Body of pancreas (tissue), 4 donors: ENCODE results near the gene PCDH17. TPM values are rescaled to one million over a fixed set of nuclear protein-coding genes. Genes with fewer than 3 reads are reported as not detected.

Source experiments
- ATAC-seq: fragments of 150-250 bp; one replicate; pipeline ENCODE4 v1.9.1; 2016
- DNase-seq, 4 donors: peaks; one replicate each; pipeline ENCODE4 v3.0.0-alpha.2; 2019
- H3K27ac ChIP-seq, 4 donors: fragments of 200-600 bp; sonication (generic); 1 replicate in 3 of 4; 2 replicates in 1 of 4; pipeline versions ENCODE4 v1.5.1 to v1.6.1; 2016 to 2019; ENCODE audit warnings: mild to moderate bottlenecking in 1 of 4, mixed read lengths in 1 of 4, moderate library complexity in 1 of 4
- H3K27me3 ChIP-seq, 2 donors: fragments of 200-600 bp; sonication (generic); one replicate each; pipeline ENCODE4 v1.6.0; 2016; ENCODE audit warnings: mild to moderate bottlenecking in 1 of 2
- H3K36me3 ChIP-seq, 2 donors: fragments of 200-600 bp; sonication (generic); replicated peaks in 1 of 2; 2 replicates each; pipeline ENCODE4 v1.5.1; 2016; ENCODE audit warnings: low read depth in 2 of 2; ENCODE audit not compliant: insufficient read depth in 1 of 2
- H3K4me1 ChIP-seq: fragments of 200-600 bp; sonication (generic); one replicate; pipeline ENCODE4 v1.6.0; 2016
- H3K4me3 ChIP-seq, 2 donors: fragments of 200-600 bp; sonication (generic); 1 replicate in 1 of 2; 2 replicates in 1 of 2; pipeline ENCODE4 v1.5.1; 2016 to 2019
- H3K9me3 ChIP-seq, 3 donors: fragments of 200-600 bp; sonication (generic); 1 replicate in 2 of 3; 2 replicates in 1 of 3; pipeline ENCODE4 v1.5.1; 2016
- CTCF ChIP-seq, 7 experiments: fragments of 450-650 bp in 4 of 7; fragments of 200-600 bp in 3 of 7; sonication (generic) in 3 of 7; IDR thresholded peaks; one replicate each; pipeline ENCODE4 v1.5.1; 2016 to 2019; ENCODE audit warnings: antibody characterized with exemption in 7 of 7
- POLR2A ChIP-seq, 3 donors: fragments of 450-650 bp; IDR thresholded peaks; one replicate each; pipeline ENCODE4 v1.6.1; 2016; ENCODE audit warnings: antibody characterized with exemption in 3 of 3, mild to moderate bottlenecking in 2 of 3
- WGBS, 2 donors: methylation state at CpG; one replicate each; pipeline ENCODE4 v1.1.5; 2017; 5-methylcytosine and 5-hydroxymethylcytosine counted together
- intact Hi-C: fragments of 100-400 bp; cut with DNase I; formaldehyde crosslinking; loops from one replicate; pipeline ENCODE4 v1.15.1; 2023
- total RNA-seq, 2 donors: library from RNA; depleted of rRNA; stranded (reverse); fragments of >200 nt; gene quantifications; one replicate each; pipeline ENCODE4 v1.1.0, GENCODE V29; 2016

PCDH17 gene
- total RNA-seq, 2 donors from 2014 or later: 6.0 to 21.8 TPM

DNA sequence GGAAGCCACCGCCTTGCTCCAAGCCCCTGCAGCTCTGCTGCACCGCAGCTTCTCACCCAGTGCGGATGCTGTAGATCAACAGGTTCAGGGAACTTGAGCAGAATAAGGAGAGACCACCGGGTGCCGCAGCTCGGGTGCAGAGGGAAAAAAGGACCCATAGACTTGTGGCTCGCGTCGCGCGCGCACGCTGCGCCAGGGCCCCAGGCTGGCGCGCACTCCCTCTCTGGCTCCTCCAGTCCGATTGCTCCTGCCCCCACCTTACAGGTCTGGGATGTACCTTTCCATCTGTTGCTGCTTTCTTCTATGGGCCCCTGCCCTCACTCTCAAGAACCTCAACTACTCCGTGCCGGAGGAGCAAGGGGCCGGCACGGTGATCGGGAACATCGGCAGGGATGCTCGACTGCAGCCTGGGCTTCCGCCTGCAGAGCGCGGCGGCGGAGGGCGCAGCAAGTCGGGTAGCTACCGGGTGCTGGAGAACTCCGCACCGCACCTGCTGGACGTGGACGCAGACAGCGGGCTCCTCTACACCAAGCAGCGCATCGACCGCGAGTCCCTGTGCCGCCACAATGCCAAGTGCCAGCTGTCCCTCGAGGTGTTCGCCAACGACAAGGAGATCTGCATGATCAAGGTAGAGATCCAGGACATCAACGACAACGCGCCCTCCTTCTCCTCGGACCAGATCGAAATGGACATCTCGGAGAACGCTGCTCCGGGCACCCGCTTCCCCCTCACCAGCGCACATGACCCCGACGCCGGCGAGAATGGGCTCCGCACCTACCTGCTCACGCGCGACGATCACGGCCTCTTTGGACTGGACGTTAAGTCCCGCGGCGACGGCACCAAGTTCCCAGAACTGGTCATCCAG lies 964 bp downstream of the PCDH17 start:
- WGBS, 2 donors: 4 to 5% methylated on average over 24 to 70 of the region's 70 CpGs
- peak; percentile 11 to 27 (median 18) for DNase-seq
- no peak for TF ChIP-seq POLR2A (IDR thresholded peaks at IDR 0.05)
- peak in 1 of 7 experiments; percentile 5 for TF ChIP-seq CTCF (IDR thresholded peaks at IDR 0.05)
- Histone ChIP-seq H3K4me1 (peaks cover 44% of the 10 kb centered on the region), H3K27ac (peak overlapping the region in 3 of 4 donors; percentile 61 to 80 (median 69)), H3K9me3 (no peaks in the 10 kb centered on the region), H3K4me3 (peak overlapping the region; percentile 24 to 53), H3K27me3 (peaks cover 0 to 12% of the 10 kb centered on the region in 2 donors), H3K36me3 (no peaks in the 10 kb centered on the region)
- intact Hi-C loops: no loop called here
- peak; percentile 19 for ATAC-seq

- ATAC-seq: peak; percentile 53
- H3K4me1 ChIP-seq: peaks cover 44% of the 10 kb centered on the region
- peak; percentile 58 to 71 (median 64) for DNase-seq
- H3K9me3 ChIP-seq: no peaks in the 10 kb centered on the region
- peaks cover 0 to 12% of the 10 kb centered on the region in 2 donors for H3K27me3 ChIP-seq
- peak overlapping the region; percentile 25 to 53 for H3K4me3 ChIP-seq
- H3K36me3 ChIP-seq: no peaks in the 10 kb centered on the region
- peak overlapping the region in 3 of 4 donors; percentile 61 to 80 (median 69) for H3K27ac ChIP-seq
- intact Hi-C loops: no loop called here
- TF ChIP-seq CTCF (IDR thresholded peaks at IDR 0.05) (peak; percentile 32 to 59 (median 54)), POLR2A (IDR thresholded peaks at IDR 0.05) (peak in 1 of 3 donors; percentile 23)
- 4 to 13% methylated on average over 12 to 76 of the region's 77 CpGs for WGBS, 2 donors
Measured at GRCh38 chr13:57633141-57633949, 1.8 kb downstream of the PCDH17 start.

DNA sequence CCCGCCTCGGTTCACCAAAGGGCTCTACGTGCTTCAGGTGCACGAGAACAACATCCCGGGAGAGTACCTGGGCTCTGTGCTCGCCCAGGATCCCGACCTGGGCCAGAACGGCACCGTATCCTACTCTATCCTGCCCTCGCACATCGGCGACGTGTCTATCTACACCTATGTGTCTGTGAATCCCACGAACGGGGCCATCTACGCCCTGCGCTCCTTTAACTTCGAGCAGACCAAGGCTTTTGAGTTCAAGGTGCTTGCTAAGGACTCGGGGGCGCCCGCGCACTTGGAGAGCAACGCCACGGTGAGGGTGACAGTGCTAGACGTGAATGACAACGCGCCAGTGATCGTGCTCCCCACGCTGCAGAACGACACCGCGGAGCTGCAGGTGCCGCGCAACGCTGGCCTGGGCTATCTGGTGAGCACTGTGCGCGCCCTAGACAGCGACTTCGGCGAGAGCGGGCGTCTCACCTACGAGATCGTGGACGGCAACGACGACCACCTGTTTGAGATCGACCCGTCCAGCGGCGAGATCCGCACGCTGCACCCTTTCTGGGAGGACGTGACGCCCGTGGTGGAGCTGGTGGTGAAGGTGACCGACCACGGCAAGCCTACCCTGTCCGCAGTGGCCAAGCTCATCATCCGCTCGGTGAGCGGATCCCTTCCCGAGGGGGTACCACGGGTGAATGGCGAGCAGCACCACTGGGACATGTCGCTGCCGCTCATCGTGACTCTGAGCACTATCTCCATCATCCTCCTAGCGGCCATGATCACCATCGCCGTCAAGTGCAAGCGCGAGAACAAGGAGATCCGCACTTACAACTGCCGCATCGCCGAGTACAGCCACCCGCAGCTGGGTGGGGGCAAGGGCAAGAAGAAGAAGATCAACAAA lies 2.6 kb downstream of the PCDH17 start:
- ATAC-seq (no peak), DNase-seq (peak; percentile 8 to 26 (median 16))
- peak overlapping the region in 3 of 4 donors; percentile 61 to 80 (median 69) for H3K27ac ChIP-seq

More for the DNA sequence above, 2.6 kb downstream of the PCDH17 start:
- WGBS, 2 donors: 7 to 11% methylated on average over 28 to 78 of the region's 78 CpGs
- no peaks in the 10 kb centered on the region for H3K9me3 ChIP-seq
- peak overlapping the region in 1 of 2 donors; percentile 25 for H3K4me3 ChIP-seq
- TF ChIP-seq CTCF (IDR thresholded peaks at IDR 0.05) (peak in 2 of 7 experiments; percentile 21 to 23), POLR2A (IDR thresholded peaks at IDR 0.05) (no peak)
- intact Hi-C loops: no loop called here
- H3K36me3 ChIP-seq: no peaks in the 10 kb centered on the region
- H3K4me1 ChIP-seq: peaks cover 41% of the 10 kb centered on the region
- peaks cover 0 to 12% of the 10 kb centered on the region in 2 donors for H3K27me3 ChIP-seq
